NCI-H1930 (cell line): ENCODE data around the gene EFNB1.

Source experiments
- DNase-seq, 2 experiments: peaks; one replicate each; lab custom pipeline; 2025; lab: John Stamatoyannopoulos, UW

EFNB1 gene

GRCh38 chrX:68883800-68884199 lies 55.0 kb downstream of the EFNB1 start:
- DNase-seq = no peak

- no peak for DNase-seq
Measured at GRCh38 chrX:68889249-68889648, 60.4 kb downstream of the EFNB1 start.
